SK-N-SH (cell line): ENCODE results near the gene AMDHD2. TPM values are rescaled to one million over a fixed set of nuclear protein-coding genes. Genes with fewer than 3 reads are reported as not detected.

Experiments
- CTCF ChIA-PET: fragments of 300-600, 350-600 bp; formaldehyde crosslinking; extraction: SDS; loops from one replicate; lab custom pipeline; 2021; lab: Yijun Ruan, JAX
- POLR2A ChIA-PET: fragments of 350-600 bp; sonication (Branson Sonifier 250); formaldehyde crosslinking; extraction: SDS; loops from one replicate; lab custom pipeline; 2020; ENCODE audit warnings: antibody characterized with exemption, inconsistent platforms; lab: Yijun Ruan, JAX
- DNase-seq: peaks from one replicate; pipeline ENCODE4 v3.0.0; 2012
- H2AFZ ChIP-seq: fragments of 200-600 bp; sonication (generic); 2 replicates; pipeline ENCODE4 v1.8.1; 2016; ENCODE audit warnings: antibody characterized with exemption, mild to moderate bottlenecking, low read depth
- H3F3A ChIP-seq: fragments of 200-600 bp; sonication (generic); replicated peaks from 2 replicates; pipeline ENCODE3; 2016; ENCODE audit warnings: antibody characterized with exemption, mild to moderate bottlenecking; ENCODE audit not compliant: insufficient read depth
- H3K27ac ChIP-seq, 2 experiments: fragments of 200-500 bp in 1 of 2; fragments of 200-600 bp in 1 of 2; sonication (Bioruptor generic) in 1 of 2; sonication (generic), shearing (Covaris generic) in 1 of 2; 2 replicates each; pipeline versions ENCODE4 v1.5.1 to v1.6.1; 2014 to 2016; ENCODE audit warnings: low read depth in 2 of 2, inconsistent platforms in 1 of 2, low read length in 1 of 2, mild to moderate bottlenecking in 1 of 2, mixed read lengths in 1 of 2
- H3K27me3 ChIP-seq: fragments of 200-600 bp; sonication (generic), shearing (Covaris generic); 2 replicates; pipeline ENCODE4 v1.6.1; 2016; ENCODE audit warnings: mixed run types; ENCODE audit not compliant: insufficient read depth
- H3K36me3 ChIP-seq, 2 experiments: fragments of 200-500 bp in 1 of 2; fragments of 200-600 bp in 1 of 2; sonication (Bioruptor generic) in 1 of 2; sonication (generic) in 1 of 2; replicated peaks in 1 of 2; 2 replicates each; pipeline versions ENCODE3 to v1.5.1; 2014 to 2016; ENCODE audit warnings: low read length in 1 of 2, mild to moderate bottlenecking in 1 of 2; ENCODE audit not compliant: insufficient read depth in 2 of 2, control insufficient read depth in 1 of 2
- H3K4me1 ChIP-seq, 2 experiments: fragments of 200-500 bp in 1 of 2; fragments of 200-600 bp in 1 of 2; sonication (Bioruptor generic) in 1 of 2; sonication (generic), shearing (Covaris generic) in 1 of 2; 2 replicates each; pipeline versions ENCODE4 v1.5.1 to v1.6.1; 2014 to 2016; ENCODE audit warnings: low read depth in 1 of 2, low read length in 1 of 2, mixed run types in 1 of 2; ENCODE audit not compliant: insufficient read depth in 2 of 2, control insufficient read depth in 1 of 2
- H3K4me2 ChIP-seq: fragments of 200-600 bp; sonication (generic), shearing (Covaris generic); 2 replicates; pipeline ENCODE4 v1.6.1; 2017; ENCODE audit warnings: mixed run types
- H3K4me3 ChIP-seq, 2 experiments: fragments of 200-500 bp in 1 of 2; fragments of 200-600 bp in 1 of 2; sonication (Bioruptor generic) in 1 of 2; sonication (generic), shearing (Covaris generic) in 1 of 2; 2 replicates each; pipeline versions ENCODE4 v1.5.1 to v1.8.1; 2014 to 2016; ENCODE audit warnings: low read depth in 2 of 2, inconsistent platforms in 1 of 2, low read length in 1 of 2, mild to moderate bottlenecking in 1 of 2, mixed read lengths in 1 of 2, moderate library complexity in 1 of 2
- H3K79me2 ChIP-seq: fragments of 200-600 bp; sonication (generic); 2 replicates; pipeline ENCODE4 v1.8.1; 2017; ENCODE audit warnings: mild to moderate bottlenecking; ENCODE audit not compliant: insufficient read depth
- H3K9ac ChIP-seq: fragments of 200-600 bp; sonication (generic); 2 replicates; pipeline ENCODE4 v1.6.1; 2017; ENCODE audit warnings: mixed run types
- H3K9me2 ChIP-seq: fragments of 200-600 bp; sonication (generic); 2 replicates; pipeline ENCODE4 v1.6.1; 2017; ENCODE audit warnings: mixed run types
- H3K9me3 ChIP-seq: fragments of 200-600 bp; sonication (generic); 2 replicates; pipeline ENCODE4 v1.6.1; 2017; ENCODE audit warnings: mixed run types, mild to moderate bottlenecking, moderate library complexity
- H4K20me1 ChIP-seq: fragments of 200-600 bp; sonication (generic); 2 replicates; pipeline ENCODE4 v1.6.1; 2017; ENCODE audit warnings: mild to moderate bottlenecking, mixed run types; ENCODE audit not compliant: insufficient read depth
- FOSL2 ChIP-seq: IDR thresholded peaks from 2 replicates; pipeline ENCODE4 v1.4.0; 2012; ENCODE audit warnings: low read depth, mild to moderate bottlenecking, moderate library complexity, borderline replicate concordance
- JUND ChIP-seq: IDR thresholded peaks from 2 replicates; pipeline ENCODE4 v1.4.0; 2012
- MEF2A ChIP-seq: IDR thresholded peaks from 2 replicates; pipeline ENCODE4 v1.4.0; 2012; ENCODE audit warnings: low read depth, borderline replicate concordance
- NFIC ChIP-seq: IDR thresholded peaks from 2 replicates; pipeline ENCODE4 v1.4.0; 2012; ENCODE audit warnings: borderline replicate concordance
- POLR2AphosphoS5 ChIP-seq: IDR thresholded peaks from 2 replicates; pipeline ENCODE4 v1.6.1; 2012; ENCODE audit warnings: low read depth, low read length
- RCOR1 ChIP-seq: fragments of 150-350 bp; IDR thresholded peaks from 2 replicates; pipeline ENCODE4 v1.6.1; 2017; ENCODE audit warnings: antibody characterized with exemption, low read length
- RXRA ChIP-seq: IDR thresholded peaks from 2 replicates; pipeline ENCODE4 v1.4.0; 2012; ENCODE audit warnings: low read depth, mild to moderate bottlenecking, borderline replicate concordance
- SIN3A ChIP-seq: IDR thresholded peaks from 2 replicates; pipeline ENCODE4 v1.6.1; 2012; ENCODE audit warnings: low read depth, mild to moderate bottlenecking, low read length, moderate library complexity, borderline replicate concordance
- SMC3 ChIP-seq: IDR thresholded peaks from 2 replicates; pipeline ENCODE4 v1.6.1; 2012; ENCODE audit warnings: low read depth, low read length, improper control_type of control experiment
- TCF12 ChIP-seq: IDR thresholded peaks from 2 replicates; pipeline ENCODE4 v1.4.0; 2012
- USF2 ChIP-seq: fragments of 150-350 bp; IDR thresholded peaks from 2 replicates; pipeline ENCODE4 v1.6.1; 2017; ENCODE audit warnings: antibody characterized with exemption, low read length, low read depth, borderline replicate concordance
- WGBS: methylation state at CpG from one replicate; pipeline ENCODE4 v1.1.6; 2017; ENCODE audit warnings: low lambda C conversion rate; 5-methylcytosine and 5-hydroxymethylcytosine counted together
- polyA plus RNA-seq, 3 experiments: library from polyadenylated mRNA; depleted of rRNA; stranded (reverse); fragments of >200 nt; gene quantifications; 2 replicates each; pipeline ENCODE4 v1.2.3, GENCODE V29; 2012
- TF ChIP-seq, protein P1 (sequence below): IDR thresholded peaks from 2 replicates; pipeline ENCODE4; 2012
- TF ChIP-seq, protein P2 (sequence below): IDR thresholded peaks from 2 replicates; pipeline ENCODE4 v1.6.1; 2012; ENCODE audit warnings: mild to moderate bottlenecking, low read depth, low read length, moderate library complexity

The AMDHD2 gene
- polyA plus RNA-seq, 1 of the 3 experiments (the other 2 are of a cell fraction) = 38.1 TPM

DNA sequence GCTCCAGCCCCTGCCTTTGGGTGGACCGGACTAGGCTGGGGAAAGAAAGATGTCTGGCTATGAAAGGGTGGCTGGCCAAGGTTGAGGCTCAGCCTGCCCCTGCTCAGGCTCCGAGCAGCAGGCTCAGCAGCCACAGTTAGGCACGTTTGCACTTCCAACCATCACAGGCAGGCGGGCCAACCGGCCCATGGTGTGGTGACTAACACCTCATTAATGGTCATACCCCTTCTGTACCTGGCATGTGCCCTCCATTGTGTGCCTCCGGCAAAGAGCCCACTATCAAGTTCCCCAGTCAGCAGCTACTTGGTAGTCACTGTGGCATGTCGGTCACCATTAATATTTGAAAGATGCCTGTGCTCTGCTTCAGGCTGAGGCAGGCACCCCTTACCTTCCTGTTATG is 38.5 kb upstream of the AMDHD2 start:
- Histone ChIP-seq H3K9ac (no peak overlapping the region), H3K79me2 (peaks cover 7% of the 10 kb centered on the region), H3K36me3 (no peaks in the 10 kb centered on the region), H4K20me1 (no peaks in the 10 kb centered on the region), H3K4me1 (peaks cover 3 to 52% of the 10 kb centered on the region in 2 experiments; a peak in 3 of 4 replicates), H2AFZ (no peak overlapping the region), H3K27me3 (no peaks in the 10 kb centered on the region), H3K9me2 (no peaks in the 10 kb centered on the region), H3K27ac (peak overlapping the region in 1 of 2 experiments; percentile 86; a peak in 2 of 4 replicates), H3K4me3 (no peak overlapping the region), H3F3A (peaks cover 5% of the 10 kb centered on the region), H3K4me2 (no peak overlapping the region), H3K9me3 (no peaks in the 10 kb centered on the region)
- no peak for TF ChIP-seq SIN3A
- TF ChIP-seq JUND = no peak
- no peak for TF ChIP-seq FOSL2
- TF ChIP-seq RCOR1 = no peak
- TF ChIP-seq MEF2A = no peak
- no peak for TF ChIP-seq SMC3
- TF ChIP-seq, protein P1, sequence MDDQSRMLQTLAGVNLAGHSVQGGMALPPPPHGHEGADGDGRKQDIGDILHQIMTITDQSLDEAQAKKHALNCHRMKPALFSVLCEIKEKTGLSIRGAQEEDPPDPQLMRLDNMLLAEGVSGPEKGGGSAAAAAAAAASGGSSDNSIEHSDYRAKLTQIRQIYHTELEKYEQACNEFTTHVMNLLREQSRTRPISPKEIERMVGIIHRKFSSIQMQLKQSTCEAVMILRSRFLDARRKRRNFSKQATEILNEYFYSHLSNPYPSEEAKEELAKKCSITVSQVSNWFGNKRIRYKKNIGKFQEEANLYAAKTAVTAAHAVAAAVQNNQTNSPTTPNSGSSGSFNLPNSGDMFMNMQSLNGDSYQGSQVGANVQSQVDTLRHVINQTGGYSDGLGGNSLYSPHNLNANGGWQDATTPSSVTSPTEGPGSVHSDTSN = no peak
- WGBS = 77% methylated on average over 4 of the region's 7 CpGs
- ChIA-PET POLR2A (interaction anchor here (1.7 to 3.5 kb wide), 3 partner anchors 9 to 20 kb away, joined by 3 to 44 read pairs (median 4); partner anchors contain the start of gene NTN3), CTCF (interaction anchor here (1.1 to 12.7 kb wide), 6 partner anchors 9 to 51 kb away, joined by 3 to 95 read pairs (median 4); no protein-coding TSS in a partner anchor)
- no peak for DNase-seq

DNA sequence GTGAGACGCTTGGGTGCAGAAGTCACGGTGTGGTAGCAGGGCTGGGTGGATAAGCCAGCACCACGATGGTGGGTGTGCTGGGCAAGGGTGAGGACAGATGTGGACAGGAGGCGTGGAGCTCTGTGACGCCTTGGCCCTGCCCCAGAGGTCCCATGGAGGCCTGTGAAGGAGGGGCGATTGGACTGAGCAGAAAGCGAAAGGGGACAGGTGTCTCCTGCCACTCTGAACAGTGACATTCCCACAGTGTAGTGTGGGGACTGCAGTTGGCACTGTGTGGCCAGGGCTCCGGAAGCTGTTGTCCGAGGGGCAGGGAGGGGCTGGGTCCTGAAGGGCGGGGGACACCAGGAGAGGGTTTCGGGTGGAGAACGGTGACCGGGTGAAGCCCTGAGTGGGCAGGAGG is 37.9 kb upstream of the AMDHD2 start:
- Histone ChIP-seq H3K4me2 (peak overlapping the region; percentile 73), H4K20me1 (no peaks in the 10 kb centered on the region), H3F3A (no peaks in the 10 kb centered on the region), H2AFZ (peak overlapping the region; percentile 54; the same call in 1 of the 2 replicates), H3K4me3 (peak overlapping the region in 1 of 2 experiments; percentile 11; a peak in 2 of 4 replicates), H3K36me3 (no peaks in the 10 kb centered on the region), H3K9me3 (no peaks in the 10 kb centered on the region), H3K4me1 (peaks cover 3 to 47% of the 10 kb centered on the region in 2 experiments; a peak in 3 of 4 replicates), H3K9ac (0 out of 2 replicates have a peak overlapping the region, but pooled peaks have one; percentile 44), H3K9me2 (no peaks in the 10 kb centered on the region), H3K27me3 (no peaks in the 10 kb centered on the region), H3K79me2 (peaks cover 7% of the 10 kb centered on the region; the same call in 1 of the 2 replicates), H3K27ac (peak overlapping the region; percentile 47 to 86; a peak in 3 of 4 replicates)
- WGBS = 71% methylated on average over 13 of the region's 13 CpGs
- no peak for DNase-seq
- ChIA-PET POLR2A (interaction anchor here (0.5 to 3.5 kb wide), 7 partner anchors 8 to 22 kb away, joined by 3 to 44 read pairs (median 5); partner anchors contain the start of genes NTN3, TBC1D24 and TEDC2), CTCF (interaction anchor here (0.8 to 12.7 kb wide), 11 partner anchors 8 to 478 kb away, joined by 3 to 95 read pairs (median 4); partner anchors contain the start of genes ABCA3, CCNF, TBC1D24 and TEDC2)
- TF ChIP-seq RCOR1 (no peak), USF2 (no peak), FOSL2 (no peak), POLR2AphosphoS5 (no peak), RXRA (no peak), TCF12 (no peak), NFIC (no peak), SMC3 (no peak), JUND (no peak)
- TF ChIP-seq, protein P2, sequence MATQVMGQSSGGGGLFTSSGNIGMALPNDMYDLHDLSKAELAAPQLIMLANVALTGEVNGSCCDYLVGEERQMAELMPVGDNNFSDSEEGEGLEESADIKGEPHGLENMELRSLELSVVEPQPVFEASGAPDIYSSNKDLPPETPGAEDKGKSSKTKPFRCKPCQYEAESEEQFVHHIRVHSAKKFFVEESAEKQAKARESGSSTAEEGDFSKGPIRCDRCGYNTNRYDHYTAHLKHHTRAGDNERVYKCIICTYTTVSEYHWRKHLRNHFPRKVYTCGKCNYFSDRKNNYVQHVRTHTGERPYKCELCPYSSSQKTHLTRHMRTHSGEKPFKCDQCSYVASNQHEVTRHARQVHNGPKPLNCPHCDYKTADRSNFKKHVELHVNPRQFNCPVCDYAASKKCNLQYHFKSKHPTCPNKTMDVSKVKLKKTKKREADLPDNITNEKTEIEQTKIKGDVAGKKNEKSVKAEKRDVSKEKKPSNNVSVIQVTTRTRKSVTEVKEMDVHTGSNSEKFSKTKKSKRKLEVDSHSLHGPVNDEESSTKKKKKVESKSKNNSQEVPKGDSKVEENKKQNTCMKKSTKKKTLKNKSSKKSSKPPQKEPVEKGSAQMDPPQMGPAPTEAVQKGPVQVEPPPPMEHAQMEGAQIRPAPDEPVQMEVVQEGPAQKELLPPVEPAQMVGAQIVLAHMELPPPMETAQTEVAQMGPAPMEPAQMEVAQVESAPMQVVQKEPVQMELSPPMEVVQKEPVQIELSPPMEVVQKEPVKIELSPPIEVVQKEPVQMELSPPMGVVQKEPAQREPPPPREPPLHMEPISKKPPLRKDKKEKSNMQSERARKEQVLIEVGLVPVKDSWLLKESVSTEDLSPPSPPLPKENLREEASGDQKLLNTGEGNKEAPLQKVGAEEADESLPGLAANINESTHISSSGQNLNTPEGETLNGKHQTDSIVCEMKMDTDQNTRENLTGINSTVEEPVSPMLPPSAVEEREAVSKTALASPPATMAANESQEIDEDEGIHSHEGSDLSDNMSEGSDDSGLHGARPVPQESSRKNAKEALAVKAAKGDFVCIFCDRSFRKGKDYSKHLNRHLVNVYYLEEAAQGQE = no peak
